HG03457 (cell line): Measurements from ENCODE around the gene PRPF19.

Experiments used
- ATAC-seq: cut with Tn5 transposase; IDR thresholded peaks from one replicate; pipeline ENCODE4 v1.9.1; 2021; ENCODE audit warnings: moderate number of reproducible peaks; ENCODE audit not compliant: unreplicated experiment

PRPF19 gene

GRCh38 chr11:60906132-60906972 lies at the start of gene PRPF19:
PRPF19 (minus strand) TSS chr11:60906585; CDS start chr11:60906382, 203 bp downstream.
- peak; percentile 50 for ATAC-seq

- ATAC-seq = no peak
Observed at GRCh38 chr11:60955571-60955970, 49.2 kb upstream of the PRPF19 start.

GRCh38 chr11:60954421-60954820 lies 48.0 kb upstream of the PRPF19 start:
- ATAC-seq = no peak

- ATAC-seq = no peak
Observed at GRCh38 chr11:60953781-60954180, 47.4 kb upstream of the PRPF19 start.

- no peak for ATAC-seq
Observed at GRCh38 chr11:60952742-60953170, 46.4 kb upstream of the PRPF19 start.

GRCh38 chr11:60951904-60952741 lies 45.7 kb upstream of the PRPF19 start, which contains the start of gene SLC15A3:
SLC15A3 (minus strand) TSS chr11:60952176; CDS start chr11:60951551, 625 bp downstream.
- peak; percentile 62 for ATAC-seq

- ATAC-seq = no peak
Observed at GRCh38 chr11:60951606-60951903, 45.2 kb upstream of the PRPF19 start.

- ATAC-seq = no peak
Observed at GRCh38 chr11:60950933-60951605, 44.7 kb upstream of the PRPF19 start.

GRCh38 chr11:60950024-60950423 lies 43.6 kb upstream of the PRPF19 start:
- ATAC-seq = no peak

- ATAC-seq = no peak
Observed at GRCh38 chr11:60948250-60948649, 41.9 kb upstream of the PRPF19 start.

GRCh38 chr11:60947700-60948099 lies 41.3 kb upstream of the PRPF19 start:
- no peak for ATAC-seq

GRCh38 chr11:60946601-60947264 lies 40.3 kb upstream of the PRPF19 start:
- ATAC-seq = no peak

GRCh38 chr11:60945295-60945667 lies 38.9 kb upstream of the PRPF19 start:
- no peak for ATAC-seq

GRCh38 chr11:60944490-60945294 lies 38.3 kb upstream of the PRPF19 start:
- ATAC-seq = no peak

GRCh38 chr11:60942970-60943565 lies 36.7 kb upstream of the PRPF19 start:
- no peak for ATAC-seq

- no peak for ATAC-seq
Observed at GRCh38 chr11:60942219-60942618, 35.8 kb upstream of the PRPF19 start.

GRCh38 chr11:60941371-60942119 lies 35.2 kb upstream of the PRPF19 start:
- no peak for ATAC-seq

- ATAC-seq = no peak
Observed at GRCh38 chr11:60939855-60940254, 33.5 kb upstream of the PRPF19 start.

GRCh38 chr11:60939301-60939700 lies 32.9 kb upstream of the PRPF19 start:
- no peak for ATAC-seq
